PFSK-1 (cell line): ENCODE measurements around the gene LTBP2.

Experiments
- POLR2AphosphoS5 ChIP-seq: IDR thresholded peaks from 2 replicates; pipeline ENCODE4 v1.6.1; 2012; ENCODE audit warnings: low read depth, mild to moderate bottlenecking, control low read depth, low read length, moderate library complexity
- TF ChIP-seq, protein P1 (sequence below), 2 experiments: IDR thresholded peaks; 2 replicates each; pipeline versions ENCODE4 v1.6.1 to v1.8.0; 2011 to 2012; ENCODE audit warnings: low read depth in 2 of 2, low read length in 2 of 2, control low read depth in 1 of 2, inconsistent platforms in 1 of 2, mild to moderate bottlenecking in 1 of 2, moderate library complexity in 1 of 2; ENCODE audit not compliant: insufficient read depth in 1 of 2

GRCh38 chr14:74645756-74646470 lies 33.9 kb upstream of the LTBP2 start:
- TF ChIP-seq POLR2AphosphoS5, result no peak
- TF ChIP-seq, protein P1, sequence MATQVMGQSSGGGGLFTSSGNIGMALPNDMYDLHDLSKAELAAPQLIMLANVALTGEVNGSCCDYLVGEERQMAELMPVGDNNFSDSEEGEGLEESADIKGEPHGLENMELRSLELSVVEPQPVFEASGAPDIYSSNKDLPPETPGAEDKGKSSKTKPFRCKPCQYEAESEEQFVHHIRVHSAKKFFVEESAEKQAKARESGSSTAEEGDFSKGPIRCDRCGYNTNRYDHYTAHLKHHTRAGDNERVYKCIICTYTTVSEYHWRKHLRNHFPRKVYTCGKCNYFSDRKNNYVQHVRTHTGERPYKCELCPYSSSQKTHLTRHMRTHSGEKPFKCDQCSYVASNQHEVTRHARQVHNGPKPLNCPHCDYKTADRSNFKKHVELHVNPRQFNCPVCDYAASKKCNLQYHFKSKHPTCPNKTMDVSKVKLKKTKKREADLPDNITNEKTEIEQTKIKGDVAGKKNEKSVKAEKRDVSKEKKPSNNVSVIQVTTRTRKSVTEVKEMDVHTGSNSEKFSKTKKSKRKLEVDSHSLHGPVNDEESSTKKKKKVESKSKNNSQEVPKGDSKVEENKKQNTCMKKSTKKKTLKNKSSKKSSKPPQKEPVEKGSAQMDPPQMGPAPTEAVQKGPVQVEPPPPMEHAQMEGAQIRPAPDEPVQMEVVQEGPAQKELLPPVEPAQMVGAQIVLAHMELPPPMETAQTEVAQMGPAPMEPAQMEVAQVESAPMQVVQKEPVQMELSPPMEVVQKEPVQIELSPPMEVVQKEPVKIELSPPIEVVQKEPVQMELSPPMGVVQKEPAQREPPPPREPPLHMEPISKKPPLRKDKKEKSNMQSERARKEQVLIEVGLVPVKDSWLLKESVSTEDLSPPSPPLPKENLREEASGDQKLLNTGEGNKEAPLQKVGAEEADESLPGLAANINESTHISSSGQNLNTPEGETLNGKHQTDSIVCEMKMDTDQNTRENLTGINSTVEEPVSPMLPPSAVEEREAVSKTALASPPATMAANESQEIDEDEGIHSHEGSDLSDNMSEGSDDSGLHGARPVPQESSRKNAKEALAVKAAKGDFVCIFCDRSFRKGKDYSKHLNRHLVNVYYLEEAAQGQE (IDR thresholded peaks at IDR 0.05; ENCODE audit: insufficient read depth in 1 of 2, low read depth in 2 of 2, low read length in 2 of 2), result no peak
